Hepatocyte (in vitro differentiated cells): ENCODE measurements around the gene ADRM1.

ENCODE experiments used
- EZH2 ChIP-seq: fragments of 200-600 bp; sonication (generic); IDR thresholded peaks from 2 replicates; pipeline ENCODE4 v1.6.1; 2016; ENCODE audit warnings: antibody characterized with exemption, mild to moderate bottlenecking, borderline replicate concordance
- TF ChIP-seq, protein P1 (sequence below): fragments of 200-600 bp; sonication (generic); IDR thresholded peaks from 2 replicates; pipeline ENCODE4 v1.5.1; 2016; ENCODE audit warnings: antibody characterized with exemption, mild to moderate bottlenecking; ENCODE audit not compliant: poor library complexity

DNA sequence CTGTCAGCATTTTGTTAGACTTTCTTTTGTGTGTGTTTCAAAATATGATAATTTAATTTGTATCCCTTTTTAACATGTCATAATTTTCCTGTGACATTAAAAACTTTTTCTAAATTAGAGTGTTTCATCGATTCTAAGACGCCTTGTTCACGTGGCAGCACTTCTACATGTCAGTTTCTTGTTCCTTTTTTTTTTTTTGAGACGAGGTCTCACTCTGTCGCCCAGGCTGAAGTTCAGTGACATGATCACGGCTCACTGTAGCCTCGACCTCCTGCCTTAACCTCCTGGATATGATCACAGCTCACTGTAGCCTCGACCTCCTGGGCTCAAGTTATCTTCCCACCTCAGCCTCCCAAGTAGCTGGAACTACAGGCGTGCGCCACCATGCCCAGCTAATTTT, 27.6 kb upstream of the ADRM1 start:
- TF ChIP-seq EZH2 = no peak
- TF ChIP-seq, protein P1, sequence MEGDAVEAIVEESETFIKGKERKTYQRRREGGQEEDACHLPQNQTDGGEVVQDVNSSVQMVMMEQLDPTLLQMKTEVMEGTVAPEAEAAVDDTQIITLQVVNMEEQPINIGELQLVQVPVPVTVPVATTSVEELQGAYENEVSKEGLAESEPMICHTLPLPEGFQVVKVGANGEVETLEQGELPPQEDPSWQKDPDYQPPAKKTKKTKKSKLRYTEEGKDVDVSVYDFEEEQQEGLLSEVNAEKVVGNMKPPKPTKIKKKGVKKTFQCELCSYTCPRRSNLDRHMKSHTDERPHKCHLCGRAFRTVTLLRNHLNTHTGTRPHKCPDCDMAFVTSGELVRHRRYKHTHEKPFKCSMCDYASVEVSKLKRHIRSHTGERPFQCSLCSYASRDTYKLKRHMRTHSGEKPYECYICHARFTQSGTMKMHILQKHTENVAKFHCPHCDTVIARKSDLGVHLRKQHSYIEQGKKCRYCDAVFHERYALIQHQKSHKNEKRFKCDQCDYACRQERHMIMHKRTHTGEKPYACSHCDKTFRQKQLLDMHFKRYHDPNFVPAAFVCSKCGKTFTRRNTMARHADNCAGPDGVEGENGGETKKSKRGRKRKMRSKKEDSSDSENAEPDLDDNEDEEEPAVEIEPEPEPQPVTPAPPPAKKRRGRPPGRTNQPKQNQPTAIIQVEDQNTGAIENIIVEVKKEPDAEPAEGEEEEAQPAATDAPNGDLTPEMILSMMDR = no peak
